Mesenteric fat pad (tissue), 1 donor: Measurements from ENCODE around the gene CELF4. TPM values are rescaled to one million over a fixed set of nuclear protein-coding genes. Genes with fewer than 3 reads are reported as not detected.

Experiments used
- DNase-seq: peaks from one replicate; pipeline ENCODE4 v3.0.0-alpha.2; 2020; ENCODE audit warnings: low spot score
- total RNA-seq: library from RNA; stranded (reverse); fragmentation: NEBNext Ultra II Directional; extraction: Animal tissue kit (Norgen Biotek cat#: 25700); gene quantifications from one replicate; pipeline ENCODE4 v1.2.1, GENCODE V29; 2021
- donor health status: DM: yes; HTN: yes; CAD: no.

CELF4 gene
- total RNA-seq, 1 donor from 2014 or later, result 0.39 TPM

GRCh38 chr18:37395631-37396030 is 170.0 kb downstream of the CELF4 start:
- DNase-seq, result no peak

GRCh38 chr18:37395138-37395537 is 170.5 kb downstream of the CELF4 start:
- no peak for DNase-seq

- no peak for DNase-seq
Measured at GRCh38 chr18:37394610-37394965, 171.0 kb downstream of the CELF4 start.

GRCh38 chr18:37393945-37394609 is 171.5 kb downstream of the CELF4 start:
- DNase-seq, result no peak

GRCh38 chr18:37393221-37393827 is 172.3 kb downstream of the CELF4 start:
- no peak for DNase-seq

- no peak for DNase-seq
Measured at GRCh38 chr18:37392648-37393047, 172.9 kb downstream of the CELF4 start.

- no peak for DNase-seq
Measured at GRCh38 chr18:37391698-37392548, 173.7 kb downstream of the CELF4 start.

GRCh38 chr18:37391156-37391555 is 174.4 kb downstream of the CELF4 start:
- DNase-seq, result no peak

- no peak for DNase-seq
Measured at GRCh38 chr18:37390687-37391086, 174.9 kb downstream of the CELF4 start.

- no peak for DNase-seq
Measured at GRCh38 chr18:37389684-37390368, 175.8 kb downstream of the CELF4 start.

GRCh38 chr18:37389041-37389440 is 176.6 kb downstream of the CELF4 start:
- DNase-seq, result no peak

- no peak for DNase-seq
Measured at GRCh38 chr18:37388413-37388812, 177.2 kb downstream of the CELF4 start.

GRCh38 chr18:37385846-37386778 is 179.5 kb downstream of the CELF4 start:
- DNase-seq, result no peak

- no peak for DNase-seq
Measured at GRCh38 chr18:37383846-37384595, 181.6 kb downstream of the CELF4 start.

- DNase-seq, result no peak
Measured at GRCh38 chr18:37383036-37383785, 182.4 kb downstream of the CELF4 start.

- DNase-seq, result no peak
Measured at GRCh38 chr18:37381554-37381953, 184.0 kb downstream of the CELF4 start.

- DNase-seq, result no peak
Measured at GRCh38 chr18:37380546-37381110, 185.0 kb downstream of the CELF4 start.

- no peak for DNase-seq
Measured at GRCh38 chr18:37378336-37379010, 187.1 kb downstream of the CELF4 start.
